Cardiac fibroblast (primary cell): Measurements from ENCODE around the gene CAPN11.
"Not testable (repeated sequence)": the region's sequence is repeated elsewhere in the genome, so short reads cannot be mapped to it uniquely, and the experiment has no call there.

Experiments used
- DNase-seq, 2 donors: peaks; one replicate each; pipeline versions ENCODE4 v3.0.0 to v3.0.0-alpha.2; 2010; ENCODE audit warnings: low read depth in 2 of 2
- H3K4me3 ChIP-seq, 2 donors: replicated peaks in 1 of 2; 1 replicate in 1 of 2; 2 replicates in 1 of 2; pipeline ENCODE4 v1.5.1; 2011; ENCODE audit warnings: low read depth in 2 of 2, low read length in 2 of 2, mild to moderate bottlenecking in 2 of 2, moderate library complexity in 1 of 2
- TF ChIP-seq, protein P1 (sequence below): IDR thresholded peaks from one replicate; pipeline ENCODE4 v1.5.1; 2011; ENCODE audit warnings: low read depth, mild to moderate bottlenecking, low read length, inconsistent platforms

Gene CAPN11

GRCh38 chr6:44189257-44189656 lies 30.6 kb downstream of the CAPN11 start:
- no peak overlapping the region for H3K4me3 ChIP-seq
- TF ChIP-seq, protein P1, sequence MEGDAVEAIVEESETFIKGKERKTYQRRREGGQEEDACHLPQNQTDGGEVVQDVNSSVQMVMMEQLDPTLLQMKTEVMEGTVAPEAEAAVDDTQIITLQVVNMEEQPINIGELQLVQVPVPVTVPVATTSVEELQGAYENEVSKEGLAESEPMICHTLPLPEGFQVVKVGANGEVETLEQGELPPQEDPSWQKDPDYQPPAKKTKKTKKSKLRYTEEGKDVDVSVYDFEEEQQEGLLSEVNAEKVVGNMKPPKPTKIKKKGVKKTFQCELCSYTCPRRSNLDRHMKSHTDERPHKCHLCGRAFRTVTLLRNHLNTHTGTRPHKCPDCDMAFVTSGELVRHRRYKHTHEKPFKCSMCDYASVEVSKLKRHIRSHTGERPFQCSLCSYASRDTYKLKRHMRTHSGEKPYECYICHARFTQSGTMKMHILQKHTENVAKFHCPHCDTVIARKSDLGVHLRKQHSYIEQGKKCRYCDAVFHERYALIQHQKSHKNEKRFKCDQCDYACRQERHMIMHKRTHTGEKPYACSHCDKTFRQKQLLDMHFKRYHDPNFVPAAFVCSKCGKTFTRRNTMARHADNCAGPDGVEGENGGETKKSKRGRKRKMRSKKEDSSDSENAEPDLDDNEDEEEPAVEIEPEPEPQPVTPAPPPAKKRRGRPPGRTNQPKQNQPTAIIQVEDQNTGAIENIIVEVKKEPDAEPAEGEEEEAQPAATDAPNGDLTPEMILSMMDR: no peak
- DNase-seq: no peak

DNA sequence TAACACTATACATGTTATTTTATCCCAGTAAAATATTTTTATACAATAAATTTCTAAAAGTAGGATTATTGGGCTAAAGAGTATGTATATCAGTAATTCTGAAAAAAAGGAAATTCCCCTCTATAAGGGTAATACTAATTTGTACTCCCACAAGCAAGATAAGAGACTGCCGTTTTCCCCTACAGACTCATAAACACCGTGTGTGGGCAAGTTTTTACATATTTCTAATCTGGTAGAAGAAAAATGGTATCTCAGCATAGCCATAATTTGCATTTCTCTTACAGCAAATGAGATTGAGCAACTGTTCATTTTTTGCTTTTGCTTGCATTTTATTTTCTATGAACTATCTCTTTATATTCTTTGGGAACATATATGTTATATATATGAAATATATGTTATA lies 32.1 kb downstream of the CAPN11 start:
- DNase-seq: no peak
- no peak overlapping the region for H3K4me3 ChIP-seq
- TF ChIP-seq, protein P1: no peak

- TF ChIP-seq, protein P1: no peak
- no peak overlapping the region for H3K4me3 ChIP-seq
- DNase-seq: no peak
These were observed 33.9 kb downstream of the CAPN11 start for GRCh38 chr6:44192428-44193041.

- TF ChIP-seq, protein P1: no peak
- H3K4me3 ChIP-seq: no peak overlapping the region
- no peak for DNase-seq
These were observed 34.8 kb downstream of the CAPN11 start for GRCh38 chr6:44193307-44193910.

DNA sequence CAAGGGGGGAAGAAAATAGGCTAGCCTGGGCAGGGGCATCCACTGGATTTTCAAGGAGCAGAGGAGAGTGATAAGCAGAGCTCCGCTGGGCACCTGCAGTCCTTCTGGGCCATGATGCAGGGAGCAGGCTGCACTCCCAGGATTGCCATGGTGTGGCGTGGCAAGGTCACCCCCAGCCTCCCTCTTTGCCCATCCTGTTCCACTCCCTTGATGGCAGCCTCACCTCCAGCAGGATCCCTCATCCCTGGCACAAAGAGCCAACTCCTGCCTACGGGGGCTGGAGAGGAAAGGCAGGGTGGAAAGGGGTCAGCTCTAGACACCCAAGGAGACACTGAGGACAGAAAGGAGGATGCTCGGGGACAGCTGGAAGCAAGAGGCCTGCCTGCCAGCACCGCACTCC lies 35.7 kb downstream of the CAPN11 start:
- no peak for DNase-seq
- TF ChIP-seq, protein P1: no peak
- H3K4me3 ChIP-seq: no peak overlapping the region

- H3K4me3 ChIP-seq, DNase-seq: not testable (repeated sequence)
These were observed 37.7 kb downstream of the CAPN11 start for GRCh38 chr6:44196351-44196750.

DNA sequence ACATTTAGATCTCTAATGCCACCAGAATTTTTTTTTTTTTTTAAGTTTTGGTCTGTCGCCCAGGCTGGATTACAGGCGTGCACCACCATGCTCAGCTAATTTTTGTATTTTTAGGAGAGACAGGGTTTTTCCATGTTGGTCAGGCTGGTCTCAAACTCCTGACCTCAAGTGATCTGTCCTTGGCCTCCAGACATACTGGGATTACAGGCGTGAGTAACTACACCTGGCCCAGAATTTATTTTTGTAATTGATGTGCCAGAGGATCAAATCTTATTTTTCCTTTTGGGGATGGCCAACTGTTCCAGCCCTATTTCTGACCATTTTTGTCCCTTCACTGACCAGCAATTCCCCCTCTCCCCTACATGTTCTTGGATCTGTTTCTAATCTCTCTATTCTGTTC lies 40.1 kb downstream of the CAPN11 start:
- TF ChIP-seq, protein P1: no peak
- H3K4me3 ChIP-seq: no peak overlapping the region
- DNase-seq: no peak
